ENCODE data around the gene PRKCQ.

PRKCQ gene

GRCh38 chr10:6518791-6519429 is 61.2 kb downstream of the PRKCQ start:
- no peaks in the 10 kb centered on the region for H3K9me3 ChIP-seq (ENCODE audit: insufficient read depth, low read length, severe bottlenecking)
- no peak for DNase-seq
- peaks cover 11% of the 10 kb centered on the region for H3K4me1 ChIP-seq (ENCODE audit: insufficient read depth, low read length)
- H3K79me2 ChIP-seq (ENCODE audit: insufficient read depth, low read length) = peaks cover 44% of the 10 kb centered on the region
- H3K4me2 ChIP-seq (ENCODE audit: insufficient read depth, low read length) = no peak overlapping the region
- no peaks in the 10 kb centered on the region for H3K27me3 ChIP-seq (ENCODE audit: insufficient read depth, low read length, poor library complexity)
- no peak for ATAC-seq (ENCODE audit: insufficient read depth, low read depth)
- H4K20me1 ChIP-seq (ENCODE audit: insufficient read depth, low read length) = peaks cover 5% of the 10 kb centered on the region
- H3K36me3 ChIP-seq (ENCODE audit: insufficient read depth, low read length) = peaks cover 11% of the 10 kb centered on the region
- TF ChIP-seq EZH2 (IDR thresholded peaks at IDR 0.05; ENCODE audit: borderline replicate concordance, low read depth, low read length, severe bottlenecking) (no peak), CTCF (IDR thresholded peaks at IDR 0.05; ENCODE audit: borderline replicate concordance, extremely low read depth, low read length, poor library complexity, severe bottlenecking) (no peak)
- H2AFZ ChIP-seq (ENCODE audit: low read depth, low read length) = no peak overlapping the region
- H3K27ac ChIP-seq (ENCODE audit: low read length) = no peak overlapping the region
- H3K9ac ChIP-seq (ENCODE audit: low read depth, low read length) = no peak overlapping the region
- H3K4me3 ChIP-seq (ENCODE audit: low read depth in 1 of 2, low read length in 2 of 2) = no peak overlapping the region

GRCh38 chr10:6516929-6517284 is 63.2 kb downstream of the PRKCQ start:
- ATAC-seq (ENCODE audit: insufficient read depth, low read depth) (no peak), DNase-seq (no peak)
- no peak overlapping the region for H3K4me3 ChIP-seq (ENCODE audit: low read depth in 1 of 2, low read length in 2 of 2)
- H3K4me2 ChIP-seq (ENCODE audit: insufficient read depth, low read length) = no peak overlapping the region
- no peaks in the 10 kb centered on the region for H3K9me3 ChIP-seq (ENCODE audit: insufficient read depth, low read length, severe bottlenecking)
- H4K20me1 ChIP-seq (ENCODE audit: insufficient read depth, low read length) = peaks cover 5% of the 10 kb centered on the region
- H3K27ac ChIP-seq (ENCODE audit: low read length) = no peak overlapping the region; the same call in 1 of the 2 replicates
- no peak for TF ChIP-seq EZH2 (IDR thresholded peaks at IDR 0.05; ENCODE audit: borderline replicate concordance, low read depth, low read length, severe bottlenecking)
- TF ChIP-seq CTCF (IDR thresholded peaks at IDR 0.05; ENCODE audit: borderline replicate concordance, extremely low read depth, low read length, poor library complexity, severe bottlenecking) = peak; percentile 22
- no peaks in the 10 kb centered on the region for H3K27me3 ChIP-seq (ENCODE audit: insufficient read depth, low read length, poor library complexity)
- H3K9ac ChIP-seq (ENCODE audit: low read depth, low read length) = no peak overlapping the region
- peaks cover 25% of the 10 kb centered on the region for H3K4me1 ChIP-seq (ENCODE audit: insufficient read depth, low read length)
- H3K79me2 ChIP-seq (ENCODE audit: insufficient read depth, low read length) = peaks cover 33% of the 10 kb centered on the region
- peaks cover 25% of the 10 kb centered on the region for H3K36me3 ChIP-seq (ENCODE audit: insufficient read depth, low read length)
- H2AFZ ChIP-seq (ENCODE audit: low read depth, low read length) = no peak overlapping the region

- Histone ChIP-seq H3K4me3 (ENCODE audit: low read depth in 1 of 2, low read length in 2 of 2) (no peak overlapping the region), H3K27ac (ENCODE audit: low read length) (no peak overlapping the region; the same call in 1 of the 2 replicates), H3K9me3 (ENCODE audit: insufficient read depth, low read length, severe bottlenecking) (no peaks in the 10 kb centered on the region), H3K79me2 (ENCODE audit: insufficient read depth, low read length) (peaks cover 30% of the 10 kb centered on the region), H3K9ac (ENCODE audit: low read depth, low read length) (no peak overlapping the region), H4K20me1 (ENCODE audit: insufficient read depth, low read length) (peaks cover 5% of the 10 kb centered on the region), H3K36me3 (ENCODE audit: insufficient read depth, low read length) (peaks cover 30% of the 10 kb centered on the region), H3K27me3 (ENCODE audit: insufficient read depth, low read length, poor library complexity) (no peaks in the 10 kb centered on the region), H3K4me2 (ENCODE audit: insufficient read depth, low read length) (no peak overlapping the region), H2AFZ (ENCODE audit: low read depth, low read length) (no peak overlapping the region), H3K4me1 (ENCODE audit: insufficient read depth, low read length) (peaks cover 25% of the 10 kb centered on the region)
- no peak for ATAC-seq (ENCODE audit: insufficient read depth, low read depth)
- DNase-seq = no peak
- TF ChIP-seq CTCF (IDR thresholded peaks at IDR 0.05; ENCODE audit: borderline replicate concordance, extremely low read depth, low read length, poor library complexity, severe bottlenecking) (no peak), EZH2 (IDR thresholded peaks at IDR 0.05; ENCODE audit: borderline replicate concordance, low read depth, low read length, severe bottlenecking) (no peak)
These were observed 63.7 kb downstream of the PRKCQ start for GRCh38 chr10:6516281-6516928.
